CD8-positive, alpha-beta memory T cell (primary cell): ENCODE results near the gene PROX1. TPM values are rescaled to one million over a fixed set of nuclear protein-coding genes. Genes with fewer than 3 reads are reported as not detected.

ENCODE experiments used
- CTCF ChIA-PET: fragments of 350-600 bp; sonication (Branson Sonifier 250); formaldehyde crosslinking; loops from one replicate; lab custom pipeline; 2021; ENCODE audit warnings: antibody characterized with exemption; lab: Charles Lee
- POLR2A ChIA-PET: fragments of 350-600 bp; sonication (Branson Sonifier 250); formaldehyde crosslinking; loops from one replicate; lab custom pipeline; 2021; ENCODE audit warnings: antibody characterized with exemption; lab: Charles Lee
- DNase-seq, 5 donors: peaks; one replicate each; pipeline versions ENCODE4 v3.0.0 to v3.0.0-alpha.2; 2020 to 2022; ENCODE audit warnings: mixed read lengths in 1 of 5
- H3K27ac ChIP-seq: one replicate; pipeline ENCODE4 v1.7.0; 2013; ENCODE audit warnings: low read depth, mild to moderate bottlenecking, low read length, moderate library complexity
- H3K27me3 ChIP-seq: 2 replicates; pipeline ENCODE4 v1.7.0; 2013; ENCODE audit warnings: low read length, mild to moderate bottlenecking; ENCODE audit not compliant: insufficient read depth, poor library complexity, severe bottlenecking
- H3K36me3 ChIP-seq: 2 replicates; pipeline ENCODE4 v1.7.0; 2013; ENCODE audit warnings: mild to moderate bottlenecking, low read length, moderate library complexity; ENCODE audit not compliant: insufficient read depth
- H3K4me1 ChIP-seq: 2 replicates; pipeline ENCODE4 v1.7.0; 2013; ENCODE audit warnings: mild to moderate bottlenecking, low read length, moderate library complexity; ENCODE audit not compliant: insufficient read depth
- H3K4me3 ChIP-seq: 2 replicates; pipeline ENCODE4 v1.7.0; 2013; ENCODE audit warnings: mild to moderate bottlenecking, low read length
- H3K9me3 ChIP-seq: 2 replicates; pipeline ENCODE4 v1.7.0; 2013; ENCODE audit warnings: mild to moderate bottlenecking, low read length
- H3K27ac Mint-ChIP-seq, 8 donors: one replicate each; pipeline ENCODE4 v1.8.0; 2020 to 2021; ENCODE audit warnings: mixed read lengths in 8 of 8, mild to moderate bottlenecking in 6 of 8, inconsistent platforms in 3 of 8, moderate library complexity in 3 of 8
- H3K27me3 Mint-ChIP-seq, 2 donors: one replicate each; pipeline ENCODE4 v1.8.0; 2020 to 2021; ENCODE audit warnings: mixed read lengths in 2 of 2, mild to moderate bottlenecking in 1 of 2, moderate library complexity in 1 of 2
- H3K36me3 Mint-ChIP-seq, 3 donors: one replicate each; pipeline ENCODE4 v1.8.0; 2020 to 2021; ENCODE audit warnings: mixed read lengths in 3 of 3, inconsistent platforms in 1 of 3, mild to moderate bottlenecking in 1 of 3
- H3K4me1 Mint-ChIP-seq, 3 donors: one replicate each; pipeline ENCODE4 v1.8.0; 2020 to 2021; ENCODE audit warnings: mixed read lengths in 3 of 3, inconsistent platforms in 1 of 3, mild to moderate bottlenecking in 1 of 3
- H3K4me3 Mint-ChIP-seq, 7 donors: one replicate each; pipeline ENCODE4 v1.8.0; 2020 to 2021; ENCODE audit warnings: mixed read lengths in 7 of 7, mild to moderate bottlenecking in 6 of 7, moderate library complexity in 4 of 7, inconsistent platforms in 2 of 7
- H3K9me3 Mint-ChIP-seq, 5 donors: one replicate each; pipeline ENCODE4 v1.8.0; 2020 to 2022; ENCODE audit warnings: mixed read lengths in 5 of 5, mild to moderate bottlenecking in 3 of 5, moderate library complexity in 2 of 5, inconsistent platforms in 1 of 5
- polyA plus RNA-seq: library from polyadenylated mRNA; unstranded; fragments of 300-500 nt; fragmentation: Illumina TruSeq; gene quantifications from one replicate; pipeline ENCODE4 v1.2.3, GENCODE V29; 2021
- total RNA-seq, 2 experiments: library from RNA; stranded (reverse); gene quantifications; one replicate each; pipeline ENCODE4 v1.2.3, GENCODE V29; 2021

The PROX1 gene
- total and polyA plus RNA-seq, 3 experiments from 2014 or later = not detected

- Mint-ChIP-seq H3K4me1 (no peaks in the 10 kb centered on the region), H3K27ac (no peak overlapping the region), H3K36me3 (no peaks in the 10 kb centered on the region), H3K9me3 (peaks cover 0 to 6% (median 2%) of the 10 kb centered on the region in 5 donors), H3K4me3 (no peak overlapping the region), H3K27me3 (no peaks in the 10 kb centered on the region)
- no peak for DNase-seq
- Histone ChIP-seq H3K27me3 (no peaks in the 10 kb centered on the region), H3K4me1 (no peaks in the 10 kb centered on the region), H3K27ac (no peak overlapping the region), H3K4me3 (no peak overlapping the region), H3K36me3 (no peaks in the 10 kb centered on the region), H3K9me3 (no peaks in the 10 kb centered on the region)
- CTCF ChIA-PET = no interaction called here
- POLR2A ChIA-PET = no interaction called here
Observed at GRCh38 chr1:214012418-214012817, 24.6 kb downstream of the PROX1 start.

DNA sequence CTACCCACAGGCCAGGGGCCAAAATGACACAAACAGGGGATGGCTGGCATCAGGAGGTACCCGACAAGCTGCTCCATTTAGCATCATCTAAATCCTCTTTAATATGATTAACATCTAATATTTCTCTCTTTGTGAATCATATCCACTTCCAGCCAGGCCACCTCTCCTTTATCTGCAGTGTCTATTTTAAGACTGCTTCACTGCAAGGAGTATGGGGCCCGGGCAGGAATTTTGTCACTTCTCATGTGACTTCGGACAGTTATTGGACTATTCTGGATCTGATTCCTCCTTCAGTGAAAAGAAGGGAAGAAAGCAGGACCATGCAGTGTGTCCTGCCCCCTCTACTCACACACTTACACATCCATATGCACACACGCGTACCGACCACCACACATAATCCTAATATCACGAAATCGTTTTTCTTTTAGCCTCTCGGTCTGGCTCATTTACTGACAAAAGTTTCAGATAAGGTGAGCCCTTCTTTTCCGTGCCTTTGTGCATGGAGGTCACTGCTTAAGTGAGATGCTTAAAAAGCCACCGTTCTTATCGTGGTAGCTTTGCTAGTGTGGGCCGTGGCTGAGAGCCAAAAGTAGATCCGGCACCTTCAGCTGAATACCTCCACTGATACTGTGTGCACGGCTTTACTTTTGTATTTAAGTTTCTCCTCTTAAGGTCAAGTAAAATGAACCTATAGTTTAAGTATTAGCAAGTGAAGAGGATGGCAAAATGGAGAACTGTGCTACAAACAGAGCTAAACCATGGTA lies 26.0 kb downstream of the PROX1 start:
- no peaks in the 10 kb centered on the region for H3K27me3 Mint-ChIP-seq
- no peaks in the 10 kb centered on the region for H3K4me1 ChIP-seq
- no peaks in the 10 kb centered on the region for H3K27me3 ChIP-seq
- H3K36me3 Mint-ChIP-seq = no peaks in the 10 kb centered on the region
- DNase-seq = no peak
- ChIA-PET CTCF (no interaction called here), POLR2A (no interaction called here)
- no peaks in the 10 kb centered on the region for H3K9me3 ChIP-seq
- no peak overlapping the region for H3K4me3 Mint-ChIP-seq
- no peak overlapping the region for H3K27ac ChIP-seq
- H3K27ac Mint-ChIP-seq = no peak overlapping the region
- no peaks in the 10 kb centered on the region for H3K36me3 ChIP-seq
- no peaks in the 10 kb centered on the region for H3K4me1 Mint-ChIP-seq
- no peak overlapping the region for H3K4me3 ChIP-seq
- H3K9me3 Mint-ChIP-seq = peaks cover 0 to 6% (median 2%) of the 10 kb centered on the region in 5 donors

DNA sequence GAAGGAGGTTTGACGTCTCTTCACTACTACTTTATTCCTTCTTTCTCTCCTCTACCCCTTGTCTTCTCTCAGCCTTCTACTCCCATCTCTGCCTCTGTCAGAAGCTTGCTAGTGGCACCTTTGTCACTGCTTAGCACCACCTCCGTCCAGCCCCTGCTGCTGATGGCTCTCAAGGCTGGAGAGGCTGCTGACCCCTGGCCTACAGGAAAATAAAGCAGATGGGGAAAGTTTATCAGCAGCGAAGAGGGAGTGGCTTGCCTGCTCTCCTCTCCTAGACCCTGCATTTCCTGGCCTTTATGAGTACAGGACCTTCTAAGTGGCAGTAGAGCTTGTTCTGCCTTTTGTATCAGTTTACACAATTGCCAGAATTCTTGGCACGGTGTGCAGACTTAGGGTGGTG lies 27.0 kb downstream of the PROX1 start:
- Histone ChIP-seq H3K27ac (no peak overlapping the region), H3K4me1 (no peaks in the 10 kb centered on the region), H3K36me3 (no peaks in the 10 kb centered on the region), H3K27me3 (no peaks in the 10 kb centered on the region), H3K9me3 (no peaks in the 10 kb centered on the region), H3K4me3 (no peak overlapping the region)
- Mint-ChIP-seq H3K27me3 (no peaks in the 10 kb centered on the region), H3K27ac (no peak overlapping the region), H3K36me3 (no peaks in the 10 kb centered on the region), H3K4me1 (no peaks in the 10 kb centered on the region), H3K9me3 (peaks cover 0 to 6% (median 2%) of the 10 kb centered on the region in 5 donors), H3K4me3 (no peak overlapping the region)
- DNase-seq = no peak
- CTCF ChIA-PET = no interaction called here
- POLR2A ChIA-PET = no interaction called here

DNA sequence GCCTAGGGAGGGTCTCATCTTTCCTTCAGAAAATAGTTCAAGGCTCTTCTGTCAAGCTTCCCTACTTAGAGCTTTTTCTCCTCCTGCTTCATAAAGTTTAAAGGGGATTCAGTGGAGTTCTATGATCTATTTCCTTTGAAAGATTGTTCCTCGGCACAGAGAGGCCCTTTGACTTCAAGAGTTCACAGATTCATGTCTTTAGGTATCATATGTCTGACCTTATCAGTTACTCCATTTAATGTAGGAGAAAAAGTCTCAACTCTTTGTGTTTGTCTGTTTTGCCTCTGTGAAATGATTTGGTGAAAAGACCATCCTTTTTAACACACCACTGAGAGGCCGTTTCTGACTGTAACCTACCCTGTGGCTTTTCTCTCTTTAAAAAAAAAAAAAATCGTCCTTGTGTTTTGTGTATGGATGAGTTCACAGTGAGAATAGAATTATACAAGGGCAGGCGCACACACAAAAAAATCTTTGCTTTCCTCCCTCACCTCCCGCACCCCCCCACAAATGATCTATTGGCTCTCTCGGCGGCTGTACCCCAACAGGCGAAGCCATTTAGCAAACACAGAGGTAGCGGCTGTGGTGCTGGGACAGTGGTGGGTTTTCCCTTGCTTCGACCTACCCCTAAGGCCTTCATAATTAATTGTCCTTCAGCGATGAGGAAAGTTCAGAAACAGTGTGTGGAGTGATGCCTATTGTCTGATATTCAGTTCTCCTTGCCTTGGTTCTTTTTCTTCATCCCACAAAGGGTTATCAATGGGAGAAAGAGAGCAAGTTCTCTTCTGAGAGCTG lies 29.6 kb downstream of the PROX1 start:
- no peaks in the 10 kb centered on the region for H3K9me3 ChIP-seq
- POLR2A ChIA-PET = no interaction called here
- Mint-ChIP-seq H3K36me3 (no peaks in the 10 kb centered on the region), H3K4me1 (no peaks in the 10 kb centered on the region), H3K9me3 (peaks cover 0 to 4% (median 2%) of the 10 kb centered on the region in 5 donors), H3K27ac (no peak overlapping the region), H3K4me3 (no peak overlapping the region), H3K27me3 (peaks cover 0 to 2% of the 10 kb centered on the region in 2 donors)
- DNase-seq = no peak
- H3K36me3 ChIP-seq = no peaks in the 10 kb centered on the region
- H3K27ac ChIP-seq = no peak overlapping the region
- H3K4me1 ChIP-seq = no peaks in the 10 kb centered on the region
- H3K4me3 ChIP-seq = no peak overlapping the region
- H3K27me3 ChIP-seq = no peaks in the 10 kb centered on the region
- CTCF ChIA-PET = no interaction called here

DNA sequence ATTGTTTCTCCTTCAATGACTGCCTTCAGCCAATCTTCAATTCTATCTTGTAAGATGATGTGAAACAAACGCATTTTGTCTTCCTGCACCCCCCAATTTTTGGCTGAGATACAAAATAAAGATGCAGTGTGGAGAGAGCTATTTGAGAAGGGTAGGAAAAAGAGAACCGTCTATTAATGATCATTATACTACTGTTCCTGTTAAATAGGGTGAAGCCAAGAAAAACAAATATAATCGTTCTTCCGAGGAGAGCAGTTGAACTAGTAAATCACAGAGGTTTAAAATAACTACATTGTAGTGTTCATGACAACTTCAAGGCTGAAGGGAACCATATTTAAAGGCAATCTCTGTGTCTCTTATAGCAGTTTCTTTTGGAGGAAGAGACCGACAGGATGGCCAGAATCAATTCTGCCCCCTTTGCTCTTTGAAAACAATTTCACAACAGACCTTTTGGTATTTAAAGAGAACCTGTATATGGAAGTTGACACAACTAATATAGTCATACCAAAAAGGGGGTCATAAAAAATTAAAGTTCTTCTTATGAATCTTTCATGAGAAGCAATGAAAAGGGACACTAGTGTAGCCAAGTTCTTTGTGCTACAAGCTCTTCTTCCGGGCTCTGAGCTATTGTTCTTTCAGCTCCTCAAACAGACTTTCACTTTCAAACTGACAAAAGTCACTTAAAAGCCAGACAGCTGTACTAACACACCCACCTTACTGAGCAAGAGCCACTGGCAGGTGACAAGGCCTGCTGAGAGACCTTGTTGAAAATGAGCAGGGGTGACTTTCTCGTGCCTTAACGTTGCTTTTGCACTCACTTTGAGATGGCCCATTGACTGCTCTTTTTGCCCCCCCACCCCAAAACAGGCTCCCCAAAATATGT lies 30.9 kb downstream of the PROX1 start:
- Histone ChIP-seq H3K4me3 (no peak overlapping the region), H3K36me3 (no peaks in the 10 kb centered on the region), H3K27me3 (no peaks in the 10 kb centered on the region), H3K4me1 (no peaks in the 10 kb centered on the region), H3K9me3 (no peaks in the 10 kb centered on the region), H3K27ac (no peak overlapping the region)
- Mint-ChIP-seq H3K27ac (no peak overlapping the region), H3K27me3 (peaks cover 0 to 2% of the 10 kb centered on the region in 2 donors), H3K4me1 (no peaks in the 10 kb centered on the region), H3K9me3 (peaks cover 0 to 4% (median 2%) of the 10 kb centered on the region in 5 donors), H3K4me3 (no peak overlapping the region), H3K36me3 (no peaks in the 10 kb centered on the region)
- no peak for DNase-seq
- POLR2A ChIA-PET = no interaction called here
- CTCF ChIA-PET = no interaction called here

DNA sequence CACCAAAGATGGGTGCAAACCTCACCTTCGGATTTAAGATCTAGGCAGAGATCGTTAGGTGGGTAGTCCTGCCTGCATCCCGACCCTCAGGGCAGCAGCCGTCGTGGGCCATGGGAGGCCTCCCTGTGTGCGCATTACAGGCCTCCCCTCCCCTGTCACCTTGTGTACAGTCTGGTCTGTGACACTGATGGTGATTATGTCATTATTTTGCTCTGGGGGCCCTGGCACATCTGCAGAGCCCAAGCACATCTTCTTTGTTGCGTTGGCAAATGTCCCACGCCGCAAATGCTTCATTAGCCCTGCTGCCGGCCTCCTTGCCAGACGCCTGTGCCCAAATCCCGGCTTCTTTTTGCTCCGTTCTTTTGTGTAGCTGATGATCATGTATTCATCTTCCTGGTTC lies 31.7 kb downstream of the PROX1 start:
- Histone ChIP-seq H3K4me3 (no peak overlapping the region), H3K36me3 (no peaks in the 10 kb centered on the region), H3K27ac (no peak overlapping the region), H3K4me1 (no peaks in the 10 kb centered on the region), H3K9me3 (no peaks in the 10 kb centered on the region), H3K27me3 (no peaks in the 10 kb centered on the region)
- Mint-ChIP-seq H3K27me3 (peaks cover 0 to 5% of the 10 kb centered on the region in 2 donors), H3K9me3 (peaks cover 0 to 3% (median 0%) of the 10 kb centered on the region in 5 donors), H3K4me3 (no peak overlapping the region), H3K36me3 (no peaks in the 10 kb centered on the region), H3K27ac (no peak overlapping the region), H3K4me1 (no peaks in the 10 kb centered on the region)
- no peak for DNase-seq
- ChIA-PET POLR2A (no interaction called here), CTCF (no interaction called here)

GRCh38 chr1:214021321-214021720 lies 33.5 kb downstream of the PROX1 start:
- Mint-ChIP-seq H3K9me3 (peaks cover 0 to 3% (median 0%) of the 10 kb centered on the region in 5 donors), H3K27ac (no peak overlapping the region), H3K4me1 (no peaks in the 10 kb centered on the region), H3K27me3 (peaks cover 0 to 5% of the 10 kb centered on the region in 2 donors), H3K4me3 (no peak overlapping the region), H3K36me3 (peaks cover 0 to 1% (median 0%) of the 10 kb centered on the region in 3 donors)
- Histone ChIP-seq H3K36me3 (no peaks in the 10 kb centered on the region), H3K4me3 (no peak overlapping the region), H3K4me1 (no peaks in the 10 kb centered on the region), H3K27me3 (no peaks in the 10 kb centered on the region), H3K9me3 (no peaks in the 10 kb centered on the region), H3K27ac (no peak overlapping the region)
- ChIA-PET POLR2A (no interaction called here), CTCF (no interaction called here)
- no peak for DNase-seq
